ENCODE results near the gene PAK5.

- TF ChIP-seq, protein P1, sequence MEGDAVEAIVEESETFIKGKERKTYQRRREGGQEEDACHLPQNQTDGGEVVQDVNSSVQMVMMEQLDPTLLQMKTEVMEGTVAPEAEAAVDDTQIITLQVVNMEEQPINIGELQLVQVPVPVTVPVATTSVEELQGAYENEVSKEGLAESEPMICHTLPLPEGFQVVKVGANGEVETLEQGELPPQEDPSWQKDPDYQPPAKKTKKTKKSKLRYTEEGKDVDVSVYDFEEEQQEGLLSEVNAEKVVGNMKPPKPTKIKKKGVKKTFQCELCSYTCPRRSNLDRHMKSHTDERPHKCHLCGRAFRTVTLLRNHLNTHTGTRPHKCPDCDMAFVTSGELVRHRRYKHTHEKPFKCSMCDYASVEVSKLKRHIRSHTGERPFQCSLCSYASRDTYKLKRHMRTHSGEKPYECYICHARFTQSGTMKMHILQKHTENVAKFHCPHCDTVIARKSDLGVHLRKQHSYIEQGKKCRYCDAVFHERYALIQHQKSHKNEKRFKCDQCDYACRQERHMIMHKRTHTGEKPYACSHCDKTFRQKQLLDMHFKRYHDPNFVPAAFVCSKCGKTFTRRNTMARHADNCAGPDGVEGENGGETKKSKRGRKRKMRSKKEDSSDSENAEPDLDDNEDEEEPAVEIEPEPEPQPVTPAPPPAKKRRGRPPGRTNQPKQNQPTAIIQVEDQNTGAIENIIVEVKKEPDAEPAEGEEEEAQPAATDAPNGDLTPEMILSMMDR (conservative IDR thresholded peaks at IDR 0.05; ENCODE audit: low read depth, low read length), result no peak
- TF ChIP-seq EZH2 (IDR thresholded peaks at IDR 0.05; ENCODE audit: low read length, unreplicated experiment), result no peak
Observed at GRCh38 chr20:9632265-9632664, 206.6 kb downstream of the PAK5 start.

Measured in PC-3 (cell line).